RWPE1 (cell line): Measurements from ENCODE around the gene PMPCA.

Experiments
- CTCF ChIA-PET: fragments of 350-600 bp; sonication (Branson Sonifier 250); formaldehyde crosslinking; extraction: SDS; loops from one replicate; lab custom pipeline; 2021; lab: Yijun Ruan, JAX
- POLR2A ChIA-PET: fragments of 400-600 bp; formaldehyde crosslinking; extraction: SDS; loops from one replicate; lab custom pipeline; 2020; ENCODE audit warnings: antibody characterized with exemption; ENCODE audit not compliant: low non-redundant PET; lab: Yijun Ruan, JAX
- DNase-seq: peaks from one replicate; pipeline ENCODE4 v3.0.0; 2012; ENCODE audit warnings: low spot score
- H3K27ac ChIP-seq: fragments of 450-650 bp; 2 replicates; pipeline ENCODE4 v1.5.1; 2017
- CTCF ChIP-seq: fragments of 450-650 bp; conservative IDR thresholded peaks from 2 replicates; pipeline ENCODE4 v1.5.1; 2017; ENCODE audit warnings: low read depth, mild to moderate bottlenecking

The PMPCA gene

GRCh38 chr9:136410500-136411287 lies at the start of gene PMPCA, which contains the start of gene ENTR1:
TSS of gene PMPCA (plus strand) at chr9:136410658. CDS start at chr9:136410669, 11 bp downstream.
TSS of gene ENTR1 (minus strand) at chr9:136410614. CDS start at chr9:136410397, 217 bp downstream.
- H3K27ac ChIP-seq: peak within 1 kb of the TSS; percentile 78
- ChIA-PET CTCF (interaction anchor here (1.0 to 2.2 kb wide), 3 partner anchors 11 to 71 kb away, joined by 3 to 18 read pairs (median 3); partner anchors contain the start of gene SNAPC4), POLR2A (interaction anchor here (1.3 kb wide), 1 partner anchor 9 kb away, joined by 4 read pairs; no protein-coding TSS in a partner anchor)
- DNase-seq: peak; percentile 99
- TF ChIP-seq CTCF: no peak

GRCh38 chr9:136361047-136361753 lies 49.3 kb upstream of the PMPCA start:
- H3K27ac ChIP-seq: peak overlapping the region; percentile 88
- TF ChIP-seq CTCF: no peak
- ChIA-PET CTCF (interaction anchor here (0.6 to 3.7 kb wide), 3 partner anchors 21 to 335 kb away, joined by 3 to 17 read pairs (median 4); no protein-coding TSS in a partner anchor), POLR2A (no interaction called here)
- no peak for DNase-seq

GRCh38 chr9:136361754-136362449 lies 48.6 kb upstream of the PMPCA start:
- no peak for DNase-seq
- POLR2A ChIA-PET: no interaction called here
- CTCF ChIA-PET: interaction anchor here (0.6 to 3.7 kb wide), 4 partner anchors 16 to 334 kb away, joined by 4 to 23 read pairs (median 16); partner anchors contain the start of gene SNAPC4
- H3K27ac ChIP-seq: peak overlapping the region; percentile 88
- no peak for TF ChIP-seq CTCF

GRCh38 chr9:136362450-136362784 lies 48.0 kb upstream of the PMPCA start:
- CTCF ChIA-PET: interaction anchor here (0.6 to 3.7 kb wide), 7 partner anchors 8 to 178 kb away, joined by 3 to 23 read pairs (median 11); partner anchors contain the start of gene SNAPC4
- no peak for TF ChIP-seq CTCF
- peak overlapping the region; percentile 88 for H3K27ac ChIP-seq
- POLR2A ChIA-PET: interaction anchor here (0.5 to 1.3 kb wide), 4 partner anchors 12 to 34 kb away, joined by 3 to 12 read pairs (median 4); no protein-coding TSS in a partner anchor
- DNase-seq: no peak

GRCh38 chr9:136363106-136363948 lies 47.1 kb upstream of the PMPCA start, which contains the start of gene DNLZ:
TSS of gene DNLZ (minus strand) at chr9:136363744. CDS start at chr9:136363714, 30 bp downstream.
- DNase-seq: peak; percentile 100
- H3K27ac ChIP-seq: peak within 1 kb of the TSS; percentile 88
- peak; percentile 100 for TF ChIP-seq CTCF
- ChIA-PET CTCF (interaction anchor here (0.5 to 3.7 kb wide), 26 partner anchors 9 to 766 kb away, joined by 3 to 23 read pairs (median 4); partner anchors contain the start of gene SNAPC4), POLR2A (interaction anchor here (0.5 to 1.3 kb wide), 5 partner anchors 9 to 33 kb away, joined by 3 to 12 read pairs (median 4); no protein-coding TSS in a partner anchor)
